ENCODE results near the gene TUBGCP6. TPM values are rescaled to one million over a fixed set of nuclear protein-coding genes. Genes with fewer than 3 reads are reported as not detected.

The TUBGCP6 gene
- total RNA-seq, 3 donors from 2014 or later: 34.2 to 66.2 (median 59.6) TPM

DNA sequence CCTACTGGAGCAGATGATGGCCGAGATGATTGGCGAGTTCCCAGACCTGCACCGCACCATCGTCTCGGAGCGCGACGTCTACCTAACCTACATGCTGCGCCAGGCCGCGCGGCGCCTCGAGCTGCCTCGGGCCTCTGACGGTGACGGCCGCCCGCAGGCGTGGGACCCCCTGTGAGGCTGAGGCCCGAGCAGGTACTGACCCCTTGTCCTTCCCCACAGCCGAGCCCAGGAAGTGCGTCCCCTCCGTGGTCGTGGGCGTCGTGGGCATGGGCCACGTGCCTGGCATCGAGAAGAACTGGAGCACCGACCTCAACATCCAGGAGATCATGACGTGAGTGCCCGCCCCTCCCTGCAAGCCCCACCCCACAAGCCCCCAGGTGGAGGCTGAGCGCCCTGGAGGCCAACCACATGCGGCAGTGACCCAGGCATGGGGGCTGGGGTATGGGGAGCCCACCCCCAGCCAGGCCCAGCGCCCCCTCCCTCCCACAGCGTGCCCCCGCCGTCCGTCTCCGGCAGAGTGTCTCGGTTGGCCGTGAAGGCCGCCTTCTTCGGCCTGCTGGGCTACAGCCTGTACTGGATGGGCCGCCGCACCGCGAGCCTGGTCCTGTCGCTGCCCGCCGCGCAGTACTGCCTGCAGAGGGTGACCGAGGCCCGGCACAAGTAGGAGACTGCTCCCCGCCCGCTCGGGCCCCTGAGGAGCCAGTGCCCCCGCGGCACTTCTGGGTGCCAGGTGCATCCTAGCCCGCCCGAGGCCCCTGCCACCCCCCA is 46.8 kb downstream of the TUBGCP6 start:
- intact Hi-C loops (cut with DNase I; ENCODE audit: low total_unique reads): no loop called here
- Histone ChIP-seq H3K36me3 (no peaks in the 10 kb centered on the region), H3K27ac (no peak overlapping the region), H3K4me1 (no peaks in the 10 kb centered on the region), H3K27me3 (no peaks in the 10 kb centered on the region), H3K4me3 (no peak overlapping the region), H3K9me3 (no peaks in the 10 kb centered on the region)
- TF ChIP-seq POLR2A (IDR thresholded peaks at IDR 0.05) (no peak), POLR2AphosphoS5 (IDR thresholded peaks at IDR 0.05) (no peak)
- TF ChIP-seq, protein P1, sequence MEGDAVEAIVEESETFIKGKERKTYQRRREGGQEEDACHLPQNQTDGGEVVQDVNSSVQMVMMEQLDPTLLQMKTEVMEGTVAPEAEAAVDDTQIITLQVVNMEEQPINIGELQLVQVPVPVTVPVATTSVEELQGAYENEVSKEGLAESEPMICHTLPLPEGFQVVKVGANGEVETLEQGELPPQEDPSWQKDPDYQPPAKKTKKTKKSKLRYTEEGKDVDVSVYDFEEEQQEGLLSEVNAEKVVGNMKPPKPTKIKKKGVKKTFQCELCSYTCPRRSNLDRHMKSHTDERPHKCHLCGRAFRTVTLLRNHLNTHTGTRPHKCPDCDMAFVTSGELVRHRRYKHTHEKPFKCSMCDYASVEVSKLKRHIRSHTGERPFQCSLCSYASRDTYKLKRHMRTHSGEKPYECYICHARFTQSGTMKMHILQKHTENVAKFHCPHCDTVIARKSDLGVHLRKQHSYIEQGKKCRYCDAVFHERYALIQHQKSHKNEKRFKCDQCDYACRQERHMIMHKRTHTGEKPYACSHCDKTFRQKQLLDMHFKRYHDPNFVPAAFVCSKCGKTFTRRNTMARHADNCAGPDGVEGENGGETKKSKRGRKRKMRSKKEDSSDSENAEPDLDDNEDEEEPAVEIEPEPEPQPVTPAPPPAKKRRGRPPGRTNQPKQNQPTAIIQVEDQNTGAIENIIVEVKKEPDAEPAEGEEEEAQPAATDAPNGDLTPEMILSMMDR (IDR thresholded peaks at IDR 0.05): no peak
- DNase-seq (ENCODE audit: low spot score in 2 of 2): no peak

DNA sequence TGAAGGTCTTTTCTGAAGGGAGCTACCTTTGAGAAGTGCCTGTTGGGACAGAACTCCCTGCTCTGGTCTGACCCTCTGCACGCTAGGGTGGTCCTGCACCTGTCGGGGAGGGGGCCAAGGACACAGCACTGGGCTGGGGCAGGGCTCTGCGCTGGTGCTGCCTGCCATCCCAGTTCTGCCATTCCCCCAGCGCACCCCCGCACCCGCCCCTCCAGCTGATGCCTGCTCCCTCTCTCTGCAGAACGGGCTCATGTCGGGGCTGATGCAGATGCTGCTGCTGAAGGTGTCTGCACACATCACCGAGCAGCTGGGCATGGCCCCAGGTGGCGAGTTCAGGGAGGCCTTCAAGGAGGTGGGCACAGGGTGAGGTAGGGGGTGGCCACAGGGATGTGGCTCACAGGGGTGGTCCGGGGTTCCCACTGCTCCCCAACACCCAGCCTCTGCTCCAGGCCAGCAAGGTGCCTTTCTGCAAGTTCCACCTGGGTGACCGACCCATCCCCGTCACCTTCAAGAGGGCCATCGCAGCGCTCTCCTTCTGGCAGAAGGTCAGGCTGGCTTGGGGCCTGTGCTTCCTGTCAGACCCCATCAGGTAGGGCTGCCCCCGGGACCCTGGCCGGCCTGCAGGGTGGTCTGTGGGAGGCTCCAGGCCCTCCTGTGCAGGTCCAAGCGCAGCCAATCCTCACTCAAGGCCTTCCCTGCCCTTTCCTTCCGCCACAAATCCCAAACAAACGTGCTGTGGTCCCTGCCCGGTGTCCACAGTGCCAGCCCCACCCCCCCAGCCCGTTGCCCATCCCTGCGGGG is 47.6 kb downstream of the TUBGCP6 start:
- Histone ChIP-seq H3K4me1 (no peaks in the 10 kb centered on the region), H3K36me3 (no peaks in the 10 kb centered on the region), H3K9me3 (no peaks in the 10 kb centered on the region), H3K4me3 (no peak overlapping the region), H3K27ac (no peak overlapping the region), H3K27me3 (no peaks in the 10 kb centered on the region)
- DNase-seq (ENCODE audit: low spot score in 2 of 2): no peak
- TF ChIP-seq, protein P1 (IDR thresholded peaks at IDR 0.05): no peak
- TF ChIP-seq POLR2AphosphoS5 (IDR thresholded peaks at IDR 0.05) (no peak), POLR2A (IDR thresholded peaks at IDR 0.05) (no peak)
- intact Hi-C loops (cut with DNase I; ENCODE audit: low total_unique reads): no loop called here

- H3K4me3 ChIP-seq: no peak overlapping the region
- H3K27ac ChIP-seq: no peak overlapping the region
- no peaks in the 10 kb centered on the region for H3K27me3 ChIP-seq
- no peak for TF ChIP-seq POLR2A (IDR thresholded peaks at IDR 0.05)
- TF ChIP-seq POLR2AphosphoS5 (IDR thresholded peaks at IDR 0.05): no peak
- TF ChIP-seq, protein P1 (IDR thresholded peaks at IDR 0.05): no peak
- no peaks in the 10 kb centered on the region for H3K36me3 ChIP-seq
- peaks cover 0 to 3% of the 10 kb centered on the region in 2 donors for H3K4me1 ChIP-seq
- H3K9me3 ChIP-seq: no peaks in the 10 kb centered on the region
- intact Hi-C loops (cut with DNase I; ENCODE audit: low total_unique reads): no loop called here
- DNase-seq (ENCODE audit: low spot score in 2 of 2): no peak
Observed at GRCh38 chr22:50196256-50196655, 48.6 kb downstream of the TUBGCP6 start.

DNA sequence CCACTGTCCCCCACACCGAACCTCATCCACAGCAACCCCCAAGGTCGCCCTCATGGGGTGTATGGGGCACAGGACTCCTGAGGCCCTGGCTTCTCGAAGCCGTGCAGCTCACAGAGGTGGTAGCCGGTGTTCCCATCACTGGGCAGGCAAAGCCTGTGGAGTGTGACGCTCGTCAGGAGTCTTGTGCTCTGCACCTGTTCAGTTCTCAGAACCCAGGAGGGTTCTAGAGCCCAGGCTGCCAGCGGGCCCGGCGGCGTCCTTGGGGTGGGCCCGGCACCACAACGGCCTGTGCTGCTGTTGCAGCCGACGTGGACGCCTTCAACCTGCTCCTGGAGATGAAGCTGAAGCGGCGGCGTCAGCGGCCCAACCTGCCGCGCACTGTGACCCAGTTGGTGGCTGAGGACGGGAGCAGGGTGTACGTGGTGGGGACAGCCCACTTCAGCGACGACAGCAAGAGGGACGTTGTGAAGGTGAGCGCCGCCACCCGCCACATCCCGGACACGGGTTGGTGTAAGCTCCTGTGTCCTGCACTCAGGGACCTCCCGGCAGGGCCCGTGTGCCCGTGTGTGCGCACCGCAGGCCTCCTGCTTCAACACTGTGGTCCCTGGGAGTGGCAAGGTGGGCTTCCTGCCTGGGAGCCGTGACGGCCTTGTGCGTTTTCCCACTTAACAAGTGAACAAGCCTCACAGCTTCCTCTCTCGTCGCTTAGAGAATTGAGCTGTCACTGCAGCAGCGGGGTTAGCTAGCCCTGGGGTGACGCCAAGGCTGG is 50.6 kb downstream of the TUBGCP6 start:
- Histone ChIP-seq H3K4me1 (peaks cover 13 to 17% of the 10 kb centered on the region in 2 donors), H3K9me3 (no peaks in the 10 kb centered on the region), H3K27ac (no peak overlapping the region), H3K36me3 (no peaks in the 10 kb centered on the region), H3K4me3 (no peak overlapping the region), H3K27me3 (no peaks in the 10 kb centered on the region)
- DNase-seq (ENCODE audit: low spot score in 2 of 2): no peak
- intact Hi-C loops (cut with DNase I; ENCODE audit: low total_unique reads): no loop called here
- no peak for TF ChIP-seq POLR2A (IDR thresholded peaks at IDR 0.05)
- no peak for TF ChIP-seq POLR2AphosphoS5 (IDR thresholded peaks at IDR 0.05)
- TF ChIP-seq, protein P1 (IDR thresholded peaks at IDR 0.05): no peak

All from breast epithelium (tissue), 4 donors.